Stimulated activated CD4-positive, alpha-beta T cell treated with anti-CD3 and anti-CD28 coated beads, Interleukin-4, amount 100 ng/mL, for 1 hour (primary cell): Measurements from ENCODE around the gene TMEM120B.
"Not testable (repeated sequence)": the region's sequence is repeated elsewhere in the genome, so short reads cannot be mapped to it uniquely, and the experiment has no call there.

Experiments
- DNase-seq: peaks from one replicate; pipeline ENCODE4 v3.0.0-alpha.2; 2020

The TMEM120B gene

GRCh38 chr12:121748571-121749265 is 36.2 kb downstream of the TMEM120B start:
- DNase-seq, result peak; percentile 12

- DNase-seq, result no peak
Observed at GRCh38 chr12:121749267-121749666, 36.7 kb downstream of the TMEM120B start.

- DNase-seq, result no peak
Observed at GRCh38 chr12:121750507-121750955, 38.0 kb downstream of the TMEM120B start.

DNA sequence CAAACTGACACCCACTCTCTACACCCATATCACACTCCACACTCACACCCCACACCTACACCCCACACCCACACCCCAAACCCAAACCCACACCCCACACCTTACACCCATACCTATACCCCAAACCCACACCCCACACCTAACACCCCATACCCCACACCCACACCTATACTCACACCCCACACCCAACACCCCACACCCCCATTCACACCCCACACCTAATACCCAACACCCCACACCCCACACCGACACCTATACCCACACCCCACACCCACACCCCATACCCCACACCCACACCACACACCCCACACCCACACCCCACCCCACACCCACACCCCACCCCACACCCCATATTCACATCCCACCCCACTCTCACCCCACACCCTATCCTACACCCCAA is 38.5 kb downstream of the TMEM120B start:
- DNase-seq, result no peak

- no peak for DNase-seq
Observed at GRCh38 chr12:121751749-121752351, 39.3 kb downstream of the TMEM120B start.

DNA sequence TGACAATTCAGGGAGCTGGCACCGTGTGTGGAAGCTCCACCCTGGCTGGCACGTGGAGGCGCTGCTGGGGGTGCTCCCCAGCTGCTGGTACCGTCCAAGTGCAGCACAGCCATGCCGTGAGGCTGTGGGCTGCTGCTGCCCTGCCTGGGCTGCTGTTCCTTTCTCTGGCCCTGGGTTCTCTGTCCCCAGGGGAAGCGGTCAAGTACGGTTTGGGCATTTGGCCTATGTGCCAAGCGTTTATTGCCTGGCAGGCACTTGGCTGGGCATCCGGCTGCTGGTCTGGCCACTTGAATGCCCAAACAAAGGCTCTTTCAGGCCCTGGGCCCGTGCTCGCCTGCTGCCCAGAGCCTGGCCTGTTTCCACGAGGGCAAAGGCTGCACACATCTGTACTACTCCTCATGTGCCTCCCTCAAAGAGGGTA is 41.3 kb downstream of the TMEM120B start:
- DNase-seq, result no peak

DNA sequence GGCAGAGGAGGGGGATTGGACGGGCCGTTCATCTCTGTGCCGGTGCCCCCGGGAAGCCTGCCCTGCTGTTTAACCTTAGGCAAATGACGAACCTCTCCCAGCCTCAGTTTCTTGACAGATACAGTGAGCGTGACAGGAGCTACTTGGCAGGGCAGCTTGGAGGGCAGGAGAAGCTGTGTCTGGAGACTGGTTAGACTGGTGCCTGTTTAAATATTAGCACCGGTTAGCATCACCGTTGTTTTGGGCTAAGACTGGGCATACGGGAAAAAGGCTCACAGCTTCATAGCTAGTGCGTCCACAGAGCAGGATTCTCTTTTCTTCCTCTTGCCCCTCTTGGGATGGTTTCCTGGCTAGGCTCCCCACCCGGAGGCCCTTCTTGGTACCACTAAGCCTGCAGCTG is 42.3 kb downstream of the TMEM120B start:
- DNase-seq, result no peak

- no peak for DNase-seq
Observed at GRCh38 chr12:121755591-121755990, 43.0 kb downstream of the TMEM120B start.

DNA sequence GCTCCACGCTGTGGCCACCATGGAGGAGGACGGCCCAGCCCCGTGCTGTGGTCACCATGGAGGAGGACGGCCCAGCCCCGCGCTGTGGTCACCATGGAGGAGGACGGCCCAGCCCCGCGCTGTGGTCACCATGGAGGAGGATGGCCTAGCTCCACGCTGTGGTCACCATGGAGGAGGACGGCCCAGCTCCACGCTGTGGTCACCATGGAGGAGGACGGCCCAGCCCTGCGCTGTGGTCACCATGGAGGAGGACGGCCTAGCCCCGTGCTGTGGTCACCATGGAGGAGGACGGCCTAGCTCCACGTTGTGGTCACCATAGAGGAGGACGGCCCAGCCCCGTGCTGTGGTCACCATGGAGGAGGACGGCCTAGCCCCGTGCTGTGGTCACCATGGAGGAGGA is 46.0 kb downstream of the TMEM120B start:
- DNase-seq, result not testable (repeated sequence)

DNA sequence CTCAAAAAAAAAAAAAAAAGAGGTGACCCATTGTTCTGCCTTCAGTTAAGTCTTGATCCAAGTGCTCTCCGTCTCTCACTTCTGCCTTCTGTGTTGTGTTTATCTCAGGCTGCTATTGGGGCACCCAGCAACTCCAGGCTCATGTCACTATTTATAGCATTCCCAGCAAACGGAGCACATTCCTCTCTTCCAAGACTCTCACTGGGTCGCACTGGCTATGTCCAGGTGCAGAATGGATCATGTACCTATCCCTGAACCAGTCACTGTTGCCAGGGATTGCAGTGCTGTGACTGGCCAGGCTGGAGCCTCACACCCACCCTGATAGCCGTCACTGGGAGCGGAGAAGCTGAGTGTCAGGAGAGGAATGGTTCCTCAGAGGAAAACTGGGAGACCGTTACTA is 49.7 kb downstream of the TMEM120B start:
- DNase-seq, result no peak

- no peak for DNase-seq
Observed at GRCh38 chr12:121764808-121765207, 52.3 kb downstream of the TMEM120B start.

GRCh38 chr12:121765573-121765972 is 53.0 kb downstream of the TMEM120B start:
- no peak for DNase-seq

GRCh38 chr12:121766290-121767039 is 53.9 kb downstream of the TMEM120B start:
- no peak for DNase-seq

- DNase-seq, result no peak
Observed at GRCh38 chr12:121767525-121768016, 55.0 kb downstream of the TMEM120B start.

DNA sequence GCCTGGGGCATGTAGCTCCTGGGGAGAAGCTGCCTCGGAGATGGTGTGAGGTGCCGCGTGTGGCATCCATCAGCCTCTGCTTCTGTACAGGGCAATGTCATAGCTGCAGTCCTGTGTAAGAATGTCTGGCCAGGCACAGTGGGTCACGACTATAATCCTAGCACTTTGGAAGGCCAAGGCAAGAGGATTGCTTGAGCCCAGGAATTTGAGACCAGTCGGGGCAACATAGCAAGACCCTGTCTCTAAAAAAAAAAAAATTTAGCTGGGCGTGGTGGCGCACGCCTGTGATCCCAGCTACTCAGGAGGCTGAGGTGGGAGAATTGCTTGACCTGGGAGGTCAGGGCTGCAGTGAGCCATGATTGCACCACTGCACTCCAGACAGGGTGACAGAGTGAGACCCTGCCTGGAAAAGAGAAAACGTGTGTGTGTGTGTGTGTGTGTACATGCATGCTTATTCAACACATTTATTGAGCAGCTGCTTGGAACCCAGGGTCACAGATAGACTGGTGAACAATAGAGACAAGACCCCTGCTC is 56.8 kb downstream of the TMEM120B start:
- no peak for DNase-seq

- DNase-seq, result no peak
Observed at GRCh38 chr12:121769831-121770301, 57.3 kb downstream of the TMEM120B start.

- no peak for DNase-seq
Observed at GRCh38 chr12:121770388-121770787, 57.8 kb downstream of the TMEM120B start.

GRCh38 chr12:121770813-121771625 is 58.5 kb downstream of the TMEM120B start:
- no peak for DNase-seq

GRCh38 chr12:121773011-121773777 is 60.6 kb downstream of the TMEM120B start:
- DNase-seq, result peak; percentile 79

DNA sequence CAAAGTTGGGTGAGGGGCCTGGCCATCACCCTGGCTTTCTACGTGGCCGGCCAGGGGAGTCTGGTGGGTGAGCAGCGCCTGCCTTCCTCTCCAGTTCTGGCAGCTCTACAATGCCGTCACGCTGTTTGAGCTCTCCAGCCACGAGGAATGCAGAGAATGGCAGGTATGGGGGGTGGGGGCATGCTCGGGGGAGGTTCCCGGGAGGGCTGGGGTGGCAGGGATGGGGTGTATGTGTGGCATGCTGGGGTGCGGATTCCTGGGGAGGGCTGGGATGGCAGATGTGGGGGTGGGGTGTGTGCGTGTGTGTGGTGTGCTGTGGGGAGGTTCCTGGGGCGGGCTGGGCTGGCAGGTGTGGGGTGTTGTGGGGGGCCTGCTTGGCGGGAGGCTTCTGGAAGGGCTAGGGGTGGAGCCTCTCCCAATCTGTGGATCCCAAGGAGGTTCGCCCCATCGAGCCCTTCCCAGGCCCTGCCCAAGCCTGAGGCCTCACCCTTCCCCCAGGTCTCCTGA is 62.5 kb downstream of the TMEM120B start:
- DNase-seq, result no peak

DNA sequence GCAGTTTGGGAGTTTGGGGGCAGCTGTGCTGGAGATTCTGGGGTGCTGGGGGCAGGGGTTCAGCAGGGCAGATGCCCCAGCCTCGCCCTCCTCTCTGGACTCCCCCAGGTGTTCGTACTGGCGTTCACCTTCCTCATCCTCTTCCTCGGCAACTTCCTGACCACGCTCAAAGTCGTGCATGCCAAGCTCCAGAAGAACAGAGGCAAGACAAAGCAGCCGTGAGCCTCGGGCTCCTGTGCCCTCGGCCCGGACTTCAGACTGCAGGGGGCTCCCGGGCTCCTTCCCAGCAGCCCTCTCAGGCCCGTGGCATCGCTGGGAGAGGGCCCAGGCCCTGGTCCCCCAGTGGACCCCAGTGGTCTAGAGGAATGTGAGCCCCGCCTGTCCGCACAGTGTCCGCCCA is 62.9 kb downstream of the TMEM120B start:
- DNase-seq, result no peak
